DMS 273 treated with DMSO at 0.1 percent for 48 hours (cell line): Measurements from ENCODE around the gene LGALS3BP.
A peak's percentile ranks its signal among the peaks of the same experiment; 100 is the strongest.

Experiments
- DNase-seq: peaks from one replicate; lab custom pipeline; 2025; lab: John Stamatoyannopoulos, UW

LGALS3BP gene

DNA sequence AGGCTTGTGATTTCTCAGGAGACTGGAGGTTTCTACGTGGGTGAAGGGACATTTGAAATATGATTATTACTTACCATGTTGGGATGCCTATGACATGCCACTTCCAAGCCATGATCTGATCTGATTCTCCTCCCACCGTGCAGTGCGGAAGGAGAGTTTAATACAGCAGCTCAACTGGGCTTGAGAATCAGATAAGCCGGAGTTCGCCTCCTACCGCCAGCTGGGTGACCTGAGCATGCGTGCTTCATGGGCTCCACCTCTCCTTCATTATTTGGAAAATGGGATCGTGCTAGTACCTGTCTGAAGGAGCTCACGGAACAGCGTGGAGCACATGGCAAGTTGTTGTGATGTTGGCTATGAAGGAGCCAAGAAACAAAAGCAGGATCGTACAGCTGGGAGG is 42.2 kb downstream of the LGALS3BP start:
- no peak for DNase-seq

DNA sequence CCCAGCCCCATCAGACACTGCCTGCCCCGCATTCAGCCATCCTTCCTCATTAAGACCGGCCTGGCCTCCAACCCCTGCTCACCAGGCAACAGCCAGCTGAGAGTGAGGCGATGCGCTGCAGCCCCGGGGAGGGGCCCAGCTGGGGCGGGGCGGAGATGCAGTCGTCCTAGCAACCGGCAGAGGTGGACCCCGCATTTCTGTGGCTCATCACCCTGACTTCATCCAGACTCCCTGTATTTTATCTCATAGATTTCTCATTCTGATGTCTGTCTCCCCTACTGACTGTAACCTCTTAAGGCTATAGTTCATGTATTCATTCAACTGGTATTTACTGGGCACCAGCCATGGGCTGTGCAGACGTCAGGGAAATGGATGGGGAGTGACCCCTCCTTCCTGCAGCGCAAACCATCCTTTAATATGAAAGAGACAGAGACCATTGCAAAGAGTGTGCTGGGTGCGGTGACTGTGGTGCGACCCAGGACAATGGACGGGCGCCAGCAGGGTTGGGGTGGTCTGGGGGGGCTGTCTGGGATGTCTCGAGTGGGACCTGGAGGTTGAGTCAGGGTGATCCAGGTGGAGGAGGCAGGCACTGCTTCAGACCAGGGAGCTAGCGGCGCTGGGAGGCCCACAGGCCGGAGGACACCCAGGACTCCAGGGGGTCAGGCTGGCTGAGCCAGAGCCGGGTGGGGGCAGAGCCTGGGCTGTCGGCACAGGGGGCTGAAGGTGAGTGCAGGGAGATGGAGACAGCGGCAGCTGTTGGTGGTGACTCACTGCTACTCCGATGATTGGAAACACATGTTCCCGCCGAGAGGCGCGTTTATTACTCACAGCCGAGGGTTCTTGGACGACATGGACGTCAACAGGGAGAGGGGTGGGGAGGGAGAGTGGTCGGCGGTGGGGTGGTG is 44.1 kb downstream of the LGALS3BP start:
- DNase-seq, result peak; percentile 77

DNA sequence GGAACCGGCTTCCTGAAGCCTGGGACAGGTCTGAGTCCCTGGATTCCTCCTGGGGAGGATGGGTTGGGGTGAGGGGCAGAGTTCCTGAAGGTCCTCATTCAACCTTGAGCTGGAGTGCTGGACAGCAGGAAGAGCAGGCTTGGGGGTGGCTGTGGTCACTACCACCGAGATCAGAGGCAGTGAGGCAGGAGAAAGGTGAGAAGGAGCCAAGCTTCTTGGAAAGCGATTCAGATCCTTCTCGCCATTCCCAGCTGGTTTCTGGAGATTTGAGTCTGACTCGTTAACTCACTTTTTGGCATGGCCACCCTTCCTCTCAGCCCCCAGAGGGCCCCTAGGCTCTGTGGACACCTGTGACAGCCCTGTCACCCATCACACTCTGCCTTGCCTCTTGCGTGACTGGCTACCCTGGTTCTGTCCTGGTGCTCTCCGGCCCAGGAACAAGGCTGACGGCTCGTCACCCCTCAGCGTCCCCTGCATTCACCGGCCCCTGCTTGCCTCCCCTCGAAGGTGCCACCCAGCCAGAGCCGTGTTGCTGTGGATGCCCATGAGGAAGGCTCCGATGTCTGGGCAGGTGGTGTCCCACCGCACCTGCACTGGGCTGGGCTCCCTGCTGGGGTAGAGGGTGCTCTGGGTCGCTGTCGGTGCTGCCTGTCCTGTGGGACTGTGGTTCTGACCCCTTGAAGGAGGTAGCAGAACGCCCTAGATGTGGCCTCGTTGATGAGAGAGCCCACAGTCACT is 44.9 kb downstream of the LGALS3BP start:
- no peak for DNase-seq

DNA sequence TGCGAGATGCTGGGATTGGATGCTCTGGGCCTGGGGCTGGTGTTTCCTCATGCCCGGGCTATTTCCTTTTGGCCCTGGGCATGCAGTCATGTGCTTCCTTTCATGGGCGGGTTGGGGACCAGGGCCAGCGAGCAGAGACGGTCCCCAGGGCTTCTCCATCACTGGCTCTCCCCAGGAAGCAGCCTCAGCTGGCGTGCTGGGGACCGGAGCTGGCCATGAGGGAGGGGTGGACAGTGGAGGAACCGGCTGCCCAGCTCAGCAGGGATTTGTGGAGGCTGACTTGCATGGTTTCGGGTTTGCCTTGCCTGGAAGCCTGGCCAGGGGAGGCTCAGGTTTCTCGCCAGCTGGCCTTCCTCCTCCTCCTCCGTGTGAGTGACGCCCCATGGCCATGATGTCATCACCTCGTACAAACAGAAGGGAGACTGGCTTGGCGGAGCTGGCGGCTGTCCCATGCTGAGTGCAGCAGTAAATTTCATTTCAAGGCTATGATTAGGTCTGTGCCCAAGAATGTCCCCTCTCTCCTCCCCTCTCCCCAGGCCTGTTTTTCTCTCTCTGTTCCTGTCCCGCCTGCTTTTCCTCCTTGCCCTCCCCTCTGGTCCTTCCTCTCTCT is 45.7 kb downstream of the LGALS3BP start:
- DNase-seq, result peak; percentile 89

DNA sequence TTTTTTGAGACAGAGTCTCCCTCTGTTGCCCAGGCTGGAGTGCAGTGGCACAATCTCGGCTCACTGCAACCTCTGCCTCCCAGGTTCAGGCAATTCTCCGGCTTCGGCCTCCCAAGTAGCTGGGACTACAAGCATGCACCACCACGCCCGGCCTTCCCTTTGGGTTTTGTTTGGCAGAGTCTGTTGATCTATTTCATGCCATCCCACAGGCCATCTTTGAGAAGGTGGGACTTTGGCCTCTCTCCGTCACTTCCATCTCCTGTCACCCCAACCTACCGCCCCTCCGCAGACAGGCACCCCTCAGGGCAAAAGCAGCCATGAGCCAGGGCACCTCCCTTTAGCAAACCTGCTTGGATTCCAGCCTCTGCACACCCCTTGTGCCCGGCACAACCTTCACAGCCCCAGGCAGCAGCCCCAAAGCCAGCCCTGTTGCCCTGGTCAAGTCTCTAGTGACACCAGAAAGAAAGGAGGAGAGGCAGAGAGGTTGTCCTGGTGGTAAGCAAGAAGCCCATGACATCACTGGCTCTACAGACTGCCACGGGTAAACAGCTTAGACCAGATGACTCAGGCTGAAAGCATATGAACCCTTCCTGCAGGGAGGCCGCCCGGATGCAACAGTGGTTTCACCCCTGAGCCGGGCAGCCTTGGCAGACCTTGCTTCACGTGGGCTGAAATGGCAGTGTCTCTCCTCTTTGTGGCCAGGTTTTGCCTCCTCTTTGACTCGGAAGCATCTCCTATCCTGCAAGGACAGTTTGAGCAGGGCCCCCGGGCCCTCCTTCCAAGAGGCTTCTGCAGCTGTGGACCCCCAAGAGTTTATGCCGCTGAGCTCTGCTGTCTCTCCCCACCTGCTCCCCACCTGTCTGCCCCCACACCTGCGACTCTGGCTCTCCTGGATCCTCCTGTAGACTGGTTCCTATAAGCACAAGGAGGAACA is 46.4 kb downstream of the LGALS3BP start:
- peak; percentile 43 for DNase-seq

DNA sequence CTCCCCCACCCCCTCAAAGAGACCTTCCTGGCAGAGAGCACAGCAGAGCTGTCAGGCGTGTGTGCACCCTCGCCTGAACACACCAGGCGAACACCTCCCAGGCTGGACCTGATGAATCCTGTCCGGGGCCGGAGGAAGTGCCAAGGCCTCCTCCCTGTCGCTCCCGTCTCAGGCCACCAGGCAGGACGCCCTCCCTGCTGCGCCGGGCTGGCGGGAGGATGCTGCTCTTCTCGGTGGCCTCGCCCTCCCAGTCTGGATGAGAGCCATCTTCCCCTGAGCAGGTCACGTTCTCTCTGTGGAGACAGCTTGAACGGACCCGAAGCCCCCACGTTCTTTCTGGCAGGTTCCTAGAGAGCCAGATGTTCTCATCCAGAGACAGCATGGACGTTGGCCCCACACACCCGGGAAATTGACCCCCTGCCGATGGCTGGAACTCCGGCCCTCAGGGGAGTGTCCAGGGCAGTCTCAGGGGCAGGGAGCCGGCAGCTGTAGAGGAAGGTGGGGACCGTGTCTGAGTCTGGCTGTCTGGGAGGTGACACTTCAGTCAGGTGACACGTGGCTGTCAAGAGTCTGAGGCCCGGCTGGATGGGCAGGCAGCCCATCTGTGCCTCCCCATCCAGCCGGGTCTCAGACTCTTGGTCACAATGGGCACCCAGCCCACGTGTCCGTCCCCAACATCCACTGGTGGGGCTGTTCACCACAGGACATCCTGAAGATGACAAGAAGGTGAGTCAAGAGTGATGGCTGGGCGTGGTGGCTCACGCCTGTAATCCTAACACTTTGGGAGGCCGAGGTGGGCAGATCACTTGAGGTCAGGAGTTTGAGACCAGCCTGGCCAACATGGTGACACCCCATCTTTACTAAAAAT is 49.6 kb downstream of the LGALS3BP start:
- DNase-seq, result no peak

DNA sequence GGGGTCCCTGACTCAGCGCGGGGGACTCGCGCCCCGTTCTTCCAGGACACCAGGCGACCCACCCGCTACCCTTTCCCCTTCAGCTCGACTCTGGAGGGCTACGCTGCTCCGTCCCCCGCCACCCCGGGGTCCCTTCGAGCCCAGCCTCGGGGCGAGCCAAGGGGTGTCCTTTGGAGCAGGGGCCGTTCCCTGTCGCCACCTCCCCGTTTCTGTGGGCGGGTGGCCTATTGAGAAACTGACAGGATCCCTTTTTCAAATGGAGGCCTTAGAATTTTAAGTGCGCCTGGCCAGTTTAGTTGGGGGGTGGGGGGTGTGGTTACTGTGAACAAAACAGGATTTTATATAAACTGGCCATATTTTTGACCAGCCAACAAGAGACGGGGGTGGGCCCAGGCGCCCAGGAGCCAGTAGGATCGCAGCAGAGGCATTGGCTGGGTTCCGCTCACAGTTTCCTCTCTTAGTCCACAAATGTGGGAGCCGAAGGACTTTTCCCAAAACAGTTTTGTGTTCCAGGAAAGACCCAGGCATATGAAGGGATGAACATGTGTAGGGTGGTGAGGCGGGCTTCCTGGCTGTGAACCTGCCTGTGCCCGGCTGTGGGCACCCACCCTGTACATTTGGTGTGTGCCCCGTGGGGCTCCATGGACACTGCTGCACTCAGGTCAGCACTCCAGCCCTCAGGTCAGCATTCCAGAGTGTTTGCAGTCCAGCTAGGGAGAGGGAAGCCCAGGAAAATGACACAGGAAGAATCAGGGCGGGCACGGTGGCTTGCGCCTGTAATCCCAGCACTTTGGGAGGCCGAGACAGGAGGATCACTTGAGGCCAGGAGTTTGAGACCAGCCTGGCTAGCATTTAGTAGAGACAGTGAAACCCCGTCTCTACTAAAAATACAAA is 53.8 kb downstream of the LGALS3BP start:
- DNase-seq, result no peak

DNA sequence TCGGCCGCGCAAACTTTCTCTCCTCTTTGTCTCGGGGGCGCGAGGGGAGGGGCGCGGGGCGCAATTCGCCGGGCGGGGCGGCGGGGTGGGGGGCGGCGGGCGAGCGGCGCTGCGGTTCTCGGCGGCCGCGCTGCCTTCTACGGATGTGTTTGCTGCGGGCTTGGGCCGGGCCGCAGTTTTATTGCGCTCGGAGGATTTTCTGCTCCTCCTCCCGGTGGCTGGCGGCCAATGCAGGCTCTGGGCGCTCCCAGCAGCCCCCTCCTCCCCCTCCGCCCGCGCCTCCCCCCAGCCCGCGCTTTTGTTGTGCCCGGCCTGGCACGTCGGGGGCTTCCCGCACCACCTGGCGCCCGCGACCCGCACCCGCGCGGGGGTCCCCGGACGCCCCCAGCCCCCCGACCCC is 54.5 kb downstream of the LGALS3BP start, which contains the start of gene TIMP2:
Gene TIMP2, minus strand, starts transcription at position 154 of the 400 bp plus-strand sequence. CDS start 299 bp downstream, outside the sequence.
- DNase-seq, result peak; percentile 47

DNA sequence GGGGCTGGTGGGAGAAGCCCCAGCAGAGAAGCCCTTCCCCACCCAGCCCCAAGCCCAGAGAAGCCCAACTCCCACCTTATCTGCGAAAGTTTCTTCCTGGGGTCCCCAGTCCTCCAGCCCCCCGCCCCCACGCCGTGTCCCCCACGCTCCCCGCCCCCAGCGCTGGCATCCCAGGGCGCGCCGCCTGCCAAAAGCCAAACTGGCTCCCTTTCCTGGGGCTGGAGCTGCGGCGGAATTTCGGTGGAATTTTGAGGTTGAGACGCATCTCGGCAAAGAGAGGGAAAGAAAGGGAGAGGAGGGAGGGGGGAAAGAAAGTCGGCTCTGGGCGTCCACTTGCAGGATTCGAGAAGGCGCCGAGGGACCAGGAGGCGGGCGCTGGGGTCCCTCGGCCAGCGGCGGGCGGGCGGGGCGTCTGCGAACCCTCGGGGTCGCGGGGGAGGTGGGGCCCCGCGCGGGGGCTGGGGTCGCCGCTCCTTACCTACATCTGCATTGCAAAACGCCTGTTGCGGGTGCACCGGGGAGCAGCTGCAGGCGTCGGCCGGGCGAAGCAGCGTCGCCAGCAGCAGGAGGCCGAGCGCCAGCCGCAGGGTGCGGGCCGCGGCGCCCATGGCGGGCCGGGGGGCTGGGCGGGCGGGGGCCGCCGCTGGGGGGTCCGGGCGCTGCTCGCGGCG is 55.1 kb downstream of the LGALS3BP start:
- DNase-seq, result no peak

DNA sequence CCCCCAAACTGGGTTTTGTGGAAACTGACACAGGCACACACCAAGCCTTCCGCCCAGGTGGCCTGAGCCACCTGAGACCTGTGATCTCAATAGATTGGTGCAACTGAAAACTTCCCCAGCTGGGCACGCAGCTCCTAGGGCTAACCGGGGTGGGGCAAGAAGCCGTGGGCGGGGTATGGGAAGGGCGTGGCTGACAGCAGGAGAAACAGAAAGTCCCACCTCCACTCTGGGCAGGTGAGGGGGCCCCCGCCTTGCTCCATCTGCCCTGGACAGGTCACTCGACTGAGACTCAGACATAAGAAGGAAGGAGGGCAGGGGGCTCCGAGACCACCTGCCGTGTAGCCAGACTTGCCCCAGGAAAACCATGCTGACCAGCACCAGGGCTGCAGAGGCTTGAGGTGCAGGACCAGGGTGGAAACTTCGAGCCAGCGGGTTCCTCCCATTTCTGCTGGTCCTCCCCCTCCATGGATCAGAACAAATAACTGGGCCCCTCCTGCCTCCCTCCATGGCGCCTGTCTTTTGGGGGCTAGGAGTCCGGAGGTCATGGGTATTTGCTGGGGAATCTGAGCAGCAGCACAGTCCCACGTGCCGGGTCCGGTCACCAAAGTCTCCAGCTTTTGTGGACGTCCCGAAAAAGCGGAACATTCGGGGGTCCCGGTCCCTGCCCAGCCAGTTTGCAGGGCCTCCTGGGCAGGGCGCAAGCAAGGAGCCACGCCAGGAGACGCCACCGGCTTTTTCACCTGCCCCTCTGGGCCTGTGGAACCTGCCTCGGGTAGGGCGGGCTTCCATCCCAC is 55.9 kb downstream of the LGALS3BP start:
- DNase-seq, result no peak

DNA sequence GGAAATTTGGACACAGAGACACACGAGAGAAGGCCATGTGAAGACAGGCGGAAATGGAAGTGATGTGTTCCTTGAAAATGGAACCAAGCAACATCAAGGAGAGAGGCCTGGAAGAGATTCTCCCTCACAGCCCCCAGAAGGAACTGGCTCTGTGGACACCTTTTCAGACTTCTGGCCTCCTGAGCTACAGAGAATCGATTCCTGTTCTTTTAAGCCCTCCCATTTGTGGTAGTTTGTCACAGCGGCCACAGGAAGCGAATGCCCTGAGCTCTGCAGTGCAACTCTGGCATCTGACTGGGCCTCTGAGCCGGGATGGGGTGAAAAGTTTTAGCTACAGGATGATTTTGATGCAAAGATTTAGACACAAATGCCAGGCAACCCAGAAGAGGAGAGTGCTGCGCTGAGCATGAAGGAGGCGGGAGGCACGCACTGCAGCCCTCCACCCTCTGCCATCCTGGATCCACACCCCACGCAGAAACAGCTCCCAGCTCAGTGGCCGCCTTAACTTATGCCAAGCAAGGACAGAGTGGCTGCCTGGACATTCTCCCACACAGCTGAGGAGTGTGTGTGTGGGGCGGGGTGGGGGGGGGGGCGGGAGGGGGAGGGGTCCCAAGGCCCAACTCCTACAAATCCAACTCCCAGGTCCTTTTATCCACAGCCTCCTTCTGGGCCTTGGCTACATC is 56.8 kb downstream of the LGALS3BP start:
- no peak for DNase-seq

DNA sequence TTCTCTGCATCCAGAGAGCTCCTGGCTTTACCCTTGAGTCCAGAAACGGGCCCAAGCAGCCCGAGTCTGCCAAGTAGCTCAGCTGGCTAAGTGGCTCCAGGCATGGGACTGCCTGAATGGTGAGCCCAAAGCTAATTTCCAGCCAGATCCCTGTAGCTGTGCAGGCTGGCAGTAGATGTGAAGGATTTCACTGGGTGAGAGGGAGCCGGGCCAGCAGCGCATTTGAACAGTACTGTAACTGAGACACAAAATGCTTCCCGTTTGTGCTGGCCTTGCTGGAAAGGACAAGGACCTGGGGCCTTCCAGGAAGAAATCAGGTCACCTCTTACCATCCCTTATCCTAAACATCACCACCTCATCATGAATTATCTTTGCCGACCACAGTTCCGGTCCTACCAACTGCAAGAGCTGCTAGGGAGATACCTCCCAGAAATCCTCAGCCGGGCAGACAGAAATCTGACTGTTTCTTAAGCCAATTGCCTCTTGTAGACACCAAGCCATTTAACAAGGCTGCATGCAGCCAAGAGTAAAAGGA is 58.2 kb downstream of the LGALS3BP start:
- DNase-seq, result no peak
